Measurements from ENCODE around the gene ERBB4.
"Not testable (repeated sequence)": the region's sequence is repeated elsewhere in the genome, so short reads cannot be mapped to it uniquely, and the experiment has no call there.

ERBB4 gene

GRCh38 chr2:211598238-211598637 is 940.4 kb downstream of the ERBB4 start:
- Histone ChIP-seq H3K36me3 (ENCODE audit: control insufficient read depth in 2 of 2, insufficient read depth in 2 of 2, low read length in 2 of 2) (no peaks in the 10 kb centered on the region), H3K27ac (ENCODE audit: low read depth in 2 of 2, low read length in 2 of 2) (no peak overlapping the region), H3K9ac (ENCODE audit: low read depth in 1 of 2, low read length in 2 of 2) (no peak overlapping the region), H3K9me3 (ENCODE audit: control insufficient read depth in 2 of 2, low read length in 2 of 2) (no peaks in the 10 kb centered on the region), H3K4me3 (ENCODE audit: low read length in 2 of 2) (no peak overlapping the region), H3K4me1 (ENCODE audit: control insufficient read depth in 2 of 2, insufficient read depth in 2 of 2, low read length in 2 of 2) (no peaks in the 10 kb centered on the region), H3K27me3 (ENCODE audit: control insufficient read depth in 2 of 2, insufficient read depth in 2 of 2, low read length in 2 of 2) (no peaks in the 10 kb centered on the region)

GRCh38 chr2:211592006-211592405 is 946.6 kb downstream of the ERBB4 start:
- H3K9ac ChIP-seq (ENCODE audit: low read depth in 1 of 2, low read length in 2 of 2); H3K36me3 ChIP-seq (ENCODE audit: control insufficient read depth in 2 of 2, insufficient read depth in 2 of 2, low read length in 2 of 2); H3K9me3 ChIP-seq (ENCODE audit: control insufficient read depth in 2 of 2, low read length in 2 of 2); H3K4me1 ChIP-seq (ENCODE audit: control insufficient read depth in 2 of 2, insufficient read depth in 2 of 2, low read length in 2 of 2); H3K27me3 ChIP-seq (ENCODE audit: control insufficient read depth in 2 of 2, insufficient read depth in 2 of 2, low read length in 2 of 2); H3K4me3 ChIP-seq (ENCODE audit: low read length in 2 of 2); H3K27ac ChIP-seq (ENCODE audit: low read depth in 2 of 2, low read length in 2 of 2): not testable (repeated sequence)

- Histone ChIP-seq H3K36me3 (ENCODE audit: control insufficient read depth in 2 of 2, insufficient read depth in 2 of 2, low read length in 2 of 2) (no peaks in the 10 kb centered on the region), H3K9ac (ENCODE audit: low read depth in 1 of 2, low read length in 2 of 2) (no peak overlapping the region), H3K27me3 (ENCODE audit: control insufficient read depth in 2 of 2, insufficient read depth in 2 of 2, low read length in 2 of 2) (no peaks in the 10 kb centered on the region), H3K4me1 (ENCODE audit: control insufficient read depth in 2 of 2, insufficient read depth in 2 of 2, low read length in 2 of 2) (no peaks in the 10 kb centered on the region), H3K9me3 (ENCODE audit: control insufficient read depth in 2 of 2, low read length in 2 of 2) (no peaks in the 10 kb centered on the region), H3K4me3 (ENCODE audit: low read length in 2 of 2) (no peak overlapping the region), H3K27ac (ENCODE audit: low read depth in 2 of 2, low read length in 2 of 2) (no peak overlapping the region)
Measured at GRCh38 chr2:211591426-211591825, 947.2 kb downstream of the ERBB4 start.

DNA sequence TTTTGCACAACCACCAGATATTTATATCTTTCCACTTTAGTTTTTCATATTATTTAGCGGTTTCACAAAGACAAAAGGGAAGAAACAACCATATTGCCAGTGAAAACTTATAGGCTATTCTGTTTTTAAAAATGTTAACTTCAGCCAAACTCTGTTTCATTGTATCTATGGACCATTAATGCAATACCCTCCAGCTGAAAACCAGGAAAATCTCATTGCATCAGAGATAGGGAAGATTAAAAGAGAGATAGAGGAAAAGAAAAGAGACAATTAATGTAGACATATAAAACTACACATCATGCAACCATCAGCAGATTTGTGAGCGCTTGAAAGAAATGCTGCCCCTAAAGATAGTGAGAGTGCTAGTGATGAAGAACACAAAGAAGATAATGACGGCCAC is 970.2 kb downstream of the ERBB4 start:
- Histone ChIP-seq H3K9ac (ENCODE audit: low read depth in 1 of 2, low read length in 2 of 2) (no peak overlapping the region), H3K27ac (ENCODE audit: low read depth in 2 of 2, low read length in 2 of 2) (no peak overlapping the region), H3K9me3 (ENCODE audit: control insufficient read depth in 2 of 2, low read length in 2 of 2) (no peaks in the 10 kb centered on the region), H3K4me1 (ENCODE audit: control insufficient read depth in 2 of 2, insufficient read depth in 2 of 2, low read length in 2 of 2) (no peaks in the 10 kb centered on the region), H3K4me3 (ENCODE audit: low read length in 2 of 2) (no peak overlapping the region), H3K36me3 (ENCODE audit: control insufficient read depth in 2 of 2, insufficient read depth in 2 of 2, low read length in 2 of 2) (no peaks in the 10 kb centered on the region), H3K27me3 (ENCODE audit: control insufficient read depth in 2 of 2, insufficient read depth in 2 of 2, low read length in 2 of 2) (no peaks in the 10 kb centered on the region)

DNA sequence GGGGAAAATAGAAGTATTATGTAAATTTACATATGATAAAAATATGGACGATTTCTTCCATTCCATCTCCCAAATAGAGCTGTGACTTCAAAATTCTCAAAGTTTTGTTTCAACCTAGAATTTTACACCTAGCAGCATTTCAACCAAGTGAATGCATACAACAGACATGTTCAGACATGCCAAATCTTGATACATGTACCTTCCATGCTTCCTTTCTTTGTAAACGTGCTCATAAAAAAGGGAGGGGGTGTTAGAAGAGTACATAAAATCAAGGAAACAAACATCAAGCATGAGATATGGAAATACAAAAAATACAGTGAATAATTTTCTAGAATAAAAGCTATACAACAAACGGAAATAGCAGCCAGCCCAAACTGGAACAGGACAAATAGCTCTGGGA is 974.2 kb downstream of the ERBB4 start:
- Histone ChIP-seq H3K4me1 (ENCODE audit: control insufficient read depth in 2 of 2, insufficient read depth in 2 of 2, low read length in 2 of 2) (no peaks in the 10 kb centered on the region), H3K36me3 (ENCODE audit: control insufficient read depth in 2 of 2, insufficient read depth in 2 of 2, low read length in 2 of 2) (no peaks in the 10 kb centered on the region)

GRCh38 chr2:211545582-211545981 is 993.0 kb downstream of the ERBB4 start:
- Histone ChIP-seq H3K27me3 (ENCODE audit: control insufficient read depth in 2 of 2, insufficient read depth in 2 of 2, low read length in 2 of 2) (no peaks in the 10 kb centered on the region), H3K4me1 (ENCODE audit: control insufficient read depth in 2 of 2, insufficient read depth in 2 of 2, low read length in 2 of 2) (no peaks in the 10 kb centered on the region), H3K9ac (ENCODE audit: low read depth in 1 of 2, low read length in 2 of 2) (no peak overlapping the region), H3K4me3 (ENCODE audit: low read length in 2 of 2) (no peak overlapping the region), H3K27ac (ENCODE audit: low read depth in 2 of 2, low read length in 2 of 2) (no peak overlapping the region), H3K36me3 (ENCODE audit: control insufficient read depth in 2 of 2, insufficient read depth in 2 of 2, low read length in 2 of 2) (no peaks in the 10 kb centered on the region), H3K9me3 (ENCODE audit: control insufficient read depth in 2 of 2, low read length in 2 of 2) (no peaks in the 10 kb centered on the region)

More for the DNA sequence above, 974.2 kb downstream of the ERBB4 start:
- Histone ChIP-seq H3K9me3 (ENCODE audit: control insufficient read depth in 2 of 2, low read length in 2 of 2) (no peaks in the 10 kb centered on the region), H3K27me3 (ENCODE audit: control insufficient read depth in 2 of 2, insufficient read depth in 2 of 2, low read length in 2 of 2) (no peaks in the 10 kb centered on the region), H3K4me3 (ENCODE audit: low read length in 2 of 2) (no peak overlapping the region), H3K27ac (ENCODE audit: low read depth in 2 of 2, low read length in 2 of 2) (no peak overlapping the region), H3K9ac (ENCODE audit: low read depth in 1 of 2, low read length in 2 of 2) (no peak overlapping the region)

GRCh38 chr2:211534632-211535031 is 1004.0 kb downstream of the ERBB4 start:
- no peaks in the 10 kb centered on the region for H3K27me3 ChIP-seq (ENCODE audit: control insufficient read depth in 2 of 2, insufficient read depth in 2 of 2, low read length in 2 of 2)
- no peaks in the 10 kb centered on the region for H3K36me3 ChIP-seq (ENCODE audit: control insufficient read depth in 2 of 2, insufficient read depth in 2 of 2, low read length in 2 of 2)
- no peaks in the 10 kb centered on the region for H3K9me3 ChIP-seq (ENCODE audit: control insufficient read depth in 2 of 2, low read length in 2 of 2)
- no peak overlapping the region for H3K27ac ChIP-seq (ENCODE audit: low read depth in 2 of 2, low read length in 2 of 2)
- no peak overlapping the region for H3K4me3 ChIP-seq (ENCODE audit: low read length in 2 of 2)
- H3K9ac ChIP-seq (ENCODE audit: low read depth in 1 of 2, low read length in 2 of 2), result no peak overlapping the region
- no peaks in the 10 kb centered on the region for H3K4me1 ChIP-seq (ENCODE audit: control insufficient read depth in 2 of 2, insufficient read depth in 2 of 2, low read length in 2 of 2)

GRCh38 chr2:211524248-211524647 is 1014.4 kb downstream of the ERBB4 start:
- H3K9ac ChIP-seq (ENCODE audit: low read depth in 1 of 2, low read length in 2 of 2); H3K27ac ChIP-seq (ENCODE audit: low read depth in 2 of 2, low read length in 2 of 2); H3K4me1 ChIP-seq (ENCODE audit: control insufficient read depth in 2 of 2, insufficient read depth in 2 of 2, low read length in 2 of 2); H3K4me3 ChIP-seq (ENCODE audit: low read length in 2 of 2); H3K27me3 ChIP-seq (ENCODE audit: control insufficient read depth in 2 of 2, insufficient read depth in 2 of 2, low read length in 2 of 2); H3K9me3 ChIP-seq (ENCODE audit: control insufficient read depth in 2 of 2, low read length in 2 of 2); H3K36me3 ChIP-seq (ENCODE audit: control insufficient read depth in 2 of 2, insufficient read depth in 2 of 2, low read length in 2 of 2): not testable (repeated sequence)

- no peak overlapping the region for H3K4me3 ChIP-seq (ENCODE audit: low read length in 2 of 2)
- H3K4me1 ChIP-seq (ENCODE audit: control insufficient read depth in 2 of 2, insufficient read depth in 2 of 2, low read length in 2 of 2), result no peaks in the 10 kb centered on the region
- H3K9ac ChIP-seq (ENCODE audit: low read depth in 1 of 2, low read length in 2 of 2), result no peak overlapping the region
- H3K36me3 ChIP-seq (ENCODE audit: control insufficient read depth in 2 of 2, insufficient read depth in 2 of 2, low read length in 2 of 2), result no peaks in the 10 kb centered on the region
- H3K27me3 ChIP-seq (ENCODE audit: control insufficient read depth in 2 of 2, insufficient read depth in 2 of 2, low read length in 2 of 2), result no peaks in the 10 kb centered on the region
- no peak overlapping the region for H3K27ac ChIP-seq (ENCODE audit: low read depth in 2 of 2, low read length in 2 of 2)
- H3K9me3 ChIP-seq (ENCODE audit: control insufficient read depth in 2 of 2, low read length in 2 of 2), result no peaks in the 10 kb centered on the region
Measured at GRCh38 chr2:211516537-211516936, 1022.1 kb downstream of the ERBB4 start.

- Histone ChIP-seq H3K4me1 (ENCODE audit: control insufficient read depth in 2 of 2, insufficient read depth in 2 of 2, low read length in 2 of 2) (no peaks in the 10 kb centered on the region), H3K27ac (ENCODE audit: low read depth in 2 of 2, low read length in 2 of 2) (no peak overlapping the region), H3K27me3 (ENCODE audit: control insufficient read depth in 2 of 2, insufficient read depth in 2 of 2, low read length in 2 of 2) (no peaks in the 10 kb centered on the region), H3K36me3 (ENCODE audit: control insufficient read depth in 2 of 2, insufficient read depth in 2 of 2, low read length in 2 of 2) (no peaks in the 10 kb centered on the region), H3K9me3 (ENCODE audit: control insufficient read depth in 2 of 2, low read length in 2 of 2) (no peaks in the 10 kb centered on the region), H3K4me3 (ENCODE audit: low read length in 2 of 2) (no peak overlapping the region), H3K9ac (ENCODE audit: low read depth in 1 of 2, low read length in 2 of 2) (no peak overlapping the region)
Measured at GRCh38 chr2:211514049-211514448, 1024.6 kb downstream of the ERBB4 start.

GRCh38 chr2:211513446-211513845 is 1025.2 kb downstream of the ERBB4 start:
- Histone ChIP-seq H3K9me3 (ENCODE audit: control insufficient read depth in 2 of 2, low read length in 2 of 2) (no peaks in the 10 kb centered on the region), H3K36me3 (ENCODE audit: control insufficient read depth in 2 of 2, insufficient read depth in 2 of 2, low read length in 2 of 2) (no peaks in the 10 kb centered on the region), H3K4me1 (ENCODE audit: control insufficient read depth in 2 of 2, insufficient read depth in 2 of 2, low read length in 2 of 2) (no peaks in the 10 kb centered on the region), H3K27ac (ENCODE audit: low read depth in 2 of 2, low read length in 2 of 2) (no peak overlapping the region), H3K4me3 (ENCODE audit: low read length in 2 of 2) (no peak overlapping the region), H3K9ac (ENCODE audit: low read depth in 1 of 2, low read length in 2 of 2) (no peak overlapping the region), H3K27me3 (ENCODE audit: control insufficient read depth in 2 of 2, insufficient read depth in 2 of 2, low read length in 2 of 2) (no peaks in the 10 kb centered on the region)

All from mucosa of rectum (tissue), 2 donors.